Measurements from ENCODE around the gene GATD1. TPM values are rescaled to one million over a fixed set of nuclear protein-coding genes. Genes with fewer than 3 reads are reported as not detected.
A peak's percentile ranks its signal among the peaks of the same experiment; 100 is the strongest.

Gene GATD1
- total RNA-seq, 2 donors from 2014 or later: 29.8 to 43.5 TPM

GRCh38 chr11:721741-722345 lies 55.4 kb downstream of the GATD1 start:
- intact Hi-C loops (cut with DNase I): loop anchor here (5.0 kb wide), 2 partner anchors 60 to 165 kb away; no protein-coding TSS in a partner anchor
- DNase-seq: peak; percentile 43
- no peak for ATAC-seq

GRCh38 chr11:721247-721740 lies 56.0 kb downstream of the GATD1 start:
- intact Hi-C loops (cut with DNase I): loop anchor here (5.0 kb wide), 2 partner anchors 59 to 164 kb away; no protein-coding TSS in a partner anchor
- no peak for ATAC-seq
- no peak for DNase-seq

- DNase-seq: peak; percentile 59
- intact Hi-C loops (cut with DNase I): loop anchor here (5.0 kb wide), 2 partner anchors 58 to 163 kb away; no protein-coding TSS in a partner anchor
These were observed 56.5 kb downstream of the GATD1 start for GRCh38 chr11:720642-721246.

DNA sequence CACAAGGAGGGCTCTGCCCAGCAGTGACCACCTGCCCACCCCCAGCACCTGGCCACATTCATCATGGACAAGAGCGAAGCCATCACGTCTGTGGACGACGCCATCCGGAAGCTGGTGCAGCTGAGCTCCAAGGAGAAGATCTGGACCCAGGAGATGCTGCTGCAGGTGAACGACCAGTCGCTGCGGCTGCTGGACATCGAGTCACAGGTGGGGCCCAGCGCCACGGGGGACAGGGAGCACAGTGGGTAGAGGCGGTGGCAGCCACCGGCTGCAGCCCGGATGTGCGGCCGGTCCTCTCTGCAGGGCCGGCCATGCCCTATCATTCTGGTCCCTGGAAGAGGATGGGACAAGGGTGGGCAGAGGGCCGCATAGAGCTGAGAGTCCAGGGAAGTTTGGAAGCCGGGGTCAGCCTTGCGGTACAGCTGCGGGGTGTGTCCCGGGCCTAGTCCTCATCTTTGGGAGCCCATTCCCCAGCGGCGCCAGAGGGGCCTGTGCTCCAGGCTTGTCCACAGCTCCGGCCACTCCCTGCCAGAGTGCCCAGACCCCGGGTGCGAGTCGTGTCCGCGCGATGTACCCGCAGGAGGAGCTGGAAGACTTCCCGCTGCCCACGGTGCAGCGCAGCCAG lies 57.2 kb downstream of the GATD1 start:
- ATAC-seq (no peak), DNase-seq (no peak)
- intact Hi-C loops (cut with DNase I): loop anchor here (5.0 kb wide), 2 partner anchors 58 to 163 kb away; no protein-coding TSS in a partner anchor

More at GRCh38 chr11:720642-721246, 56.5 kb downstream of the GATD1 start:
- peak in 1 of 2 donors; percentile 20 for ATAC-seq

GRCh38 chr11:719214-720016 lies 57.9 kb downstream of the GATD1 start:
- intact Hi-C loops (cut with DNase I): loop anchor here (5.0 kb wide), 2 partner anchors 57 to 162 kb away; no protein-coding TSS in a partner anchor
- ATAC-seq (no peak), DNase-seq (no peak)

Other genes with a start within 250 kb of the GATD1 start
- gene HRAS, start 241.9 kb downstream of the GATD1 start, total RNA-seq: 10 to 100 TPM; 47.9 to 56.5 TPM
- under 1 TPM; 0.47 to 0.68 TPM for gene LRRC56, start 240.0 kb downstream of the GATD1 start, total RNA-seq
- gene LMNTD2, start 216.7 kb downstream of the GATD1 start, total RNA-seq: 1 to 10 TPM in 1 of 2 donors, under 1 TPM in 1; 0.58 to 1.1 TPM
- gene RASSF7, start 216.5 kb downstream of the GATD1 start, total RNA-seq: 1 to 10 TPM; 3.2 to 4.4 TPM
- gene PHRF1, start 201.0 kb downstream of the GATD1 start, total RNA-seq: 10 to 100 TPM; 17.3 to 21.5 TPM
- gene IRF7, start 161.5 kb downstream of the GATD1 start, total RNA-seq: 10 to 100 TPM; 12.1 to 24.3 TPM
- not detected for gene CDHR5, start 152.5 kb downstream of the GATD1 start, total RNA-seq
- not detected for gene SCT, start 150.3 kb downstream of the GATD1 start, total RNA-seq
- gene DRD4, start 140.2 kb downstream of the GATD1 start, total RNA-seq: under 1 TPM; 0.15 to 0.29 TPM
- 10 to 100 TPM; 19.2 to 21.1 TPM for gene DEAF1, start 82.3 kb downstream of the GATD1 start, total RNA-seq
- gene TMEM80, start 81.7 kb downstream of the GATD1 start, total RNA-seq: 10 to 100 TPM; 11.3 to 15.6 TPM
- gene EPS8L2, start 71.3 kb downstream of the GATD1 start, total RNA-seq: 1 to 10 TPM; 6.5 to 8.0 TPM
- 100 to 1,000 TPM; 107 to 121 TPM for gene TALDO1, start 30.0 kb downstream of the GATD1 start, total RNA-seq
- gene CEND1, start 12.6 kb upstream of the GATD1 start, total RNA-seq: under 1 TPM in 1 of 2 donors, not detected in 1; 0.58 TPM
- 10 to 100 TPM in 1 of 2 donors, 1 to 10 TPM in 1; 6.5 to 11.6 TPM for gene SLC25A22, start 20.8 kb upstream of the GATD1 start, total RNA-seq
- gene PIDD1, start 27.7 kb upstream of the GATD1 start, total RNA-seq: 1 to 10 TPM; 8.5 to 9.1 TPM
- 1,000 to 10,000 TPM; 1,371 to 1,375 TPM for gene RPLP2, start 32.5 kb upstream of the GATD1 start, total RNA-seq
- gene PNPLA2, start 41.4 kb upstream of the GATD1 start, total RNA-seq: 100 to 1,000 TPM; 316 to 372 TPM
- 10 to 100 TPM; 18.9 to 27.7 TPM for gene CRACR2B, start 50.4 kb upstream of the GATD1 start, total RNA-seq
- gene CD151, start 55.5 kb upstream of the GATD1 start, total RNA-seq: 100 to 1,000 TPM; 382 to 489 TPM
- 100 to 1,000 TPM; 163 to 202 TPM for gene POLR2L, start 65.0 kb upstream of the GATD1 start, total RNA-seq
- 10 to 100 TPM; 46.1 to 63.5 TPM for gene TSPAN4, start 65.4 kb upstream of the GATD1 start, total RNA-seq
- gene CHID1, start 133.3 kb upstream of the GATD1 start, total RNA-seq: 10 to 100 TPM; 58.7 to 64.6 TPM
- gene AP2A2, start 148.4 kb upstream of the GATD1 start, total RNA-seq: 10 to 100 TPM; 58.1 to 58.6 TPM

Measured in left cardiac atrium (tissue), 4 donors.